Measurements from ENCODE around the gene RNF144B.
"Not testable (repeated sequence)": the region's sequence is repeated elsewhere in the genome, so short reads cannot be mapped to it uniquely, and the experiment has no call there.

- TF ChIP-seq CTCF (IDR thresholded peaks at IDR 0.05; ENCODE audit: insufficient read depth, low read depth, low read length); EZH2 (IDR thresholded peaks at IDR 0.05; ENCODE audit: insufficient read depth, low read length): not testable (repeated sequence)
Observed at GRCh38 chr6:18398225-18398624, 11.1 kb downstream of the RNF144B start.

Data from astrocyte (in vitro differentiated cells and primary cell).